ENCODE results near the gene VAV1.

The VAV1 gene

GRCh38 chr19:6731822-6732221 is 40.7 kb upstream of the VAV1 start:
- Histone ChIP-seq H3K27ac (no peak overlapping the region), H3K36me3 (no peaks in the 10 kb centered on the region), H3K4me3 (ENCODE audit: low read depth, low read length) (no peak overlapping the region), H3K9me3 (ENCODE audit: severe bottlenecking) (no peaks in the 10 kb centered on the region), H3K27me3 (ENCODE audit: insufficient read depth, low read depth, severe bottlenecking) (no peaks in the 10 kb centered on the region)
- no peak for DNase-seq
- TF ChIP-seq CTCF (IDR thresholded peaks at IDR 0.05; ENCODE audit: low read depth, low read length), result no peak

DNA sequence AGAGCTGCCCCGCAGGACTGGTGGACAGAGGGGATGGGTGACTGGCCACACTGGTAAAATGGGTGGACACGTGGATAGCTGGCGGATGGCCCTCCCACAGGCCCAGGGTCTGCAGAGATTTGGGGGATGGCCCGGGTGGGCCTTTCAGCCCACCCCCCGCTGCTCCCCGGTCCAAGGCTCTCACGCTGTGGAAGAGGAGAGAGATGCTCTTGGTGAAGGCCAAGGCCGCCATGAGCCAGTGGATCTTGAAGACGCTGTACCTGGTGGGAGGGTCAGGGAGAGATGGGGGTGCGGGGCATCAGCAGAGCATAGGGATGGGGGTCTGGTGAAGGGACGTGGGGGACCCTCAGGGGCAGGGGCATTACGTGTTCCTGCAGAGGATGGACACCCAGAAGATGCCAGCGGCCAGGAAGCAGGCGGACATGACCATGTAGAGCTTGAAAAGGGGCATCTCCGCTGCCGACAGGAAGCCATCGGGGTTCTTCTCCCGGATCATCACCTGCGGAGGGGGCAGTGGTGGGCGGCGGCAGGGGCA is 39.6 kb upstream of the VAV1 start:
- no peak for TF ChIP-seq CTCF (IDR thresholded peaks at IDR 0.05; ENCODE audit: low read depth, low read length)
- H3K27ac ChIP-seq, result no peak overlapping the region

GRCh38 chr19:6733338-6734095 is 39.0 kb upstream of the VAV1 start:
- TF ChIP-seq CTCF (IDR thresholded peaks at IDR 0.05; ENCODE audit: low read depth, low read length), result peak; percentile 59
- H3K27ac ChIP-seq, result no peak overlapping the region
- no peaks in the 10 kb centered on the region for H3K27me3 ChIP-seq (ENCODE audit: insufficient read depth, low read depth, severe bottlenecking)
- no peak for DNase-seq
- no peaks in the 10 kb centered on the region for H3K9me3 ChIP-seq (ENCODE audit: severe bottlenecking)
- no peaks in the 10 kb centered on the region for H3K36me3 ChIP-seq
- no peak overlapping the region for H3K4me3 ChIP-seq (ENCODE audit: low read depth, low read length)

More for the DNA sequence above, 39.6 kb upstream of the VAV1 start:
- Histone ChIP-seq H3K9me3 (ENCODE audit: severe bottlenecking) (no peaks in the 10 kb centered on the region), H3K27me3 (ENCODE audit: insufficient read depth, low read depth, severe bottlenecking) (no peaks in the 10 kb centered on the region), H3K36me3 (no peaks in the 10 kb centered on the region), H3K4me3 (ENCODE audit: low read depth, low read length) (no peak overlapping the region)
- DNase-seq, result no peak

DNA sequence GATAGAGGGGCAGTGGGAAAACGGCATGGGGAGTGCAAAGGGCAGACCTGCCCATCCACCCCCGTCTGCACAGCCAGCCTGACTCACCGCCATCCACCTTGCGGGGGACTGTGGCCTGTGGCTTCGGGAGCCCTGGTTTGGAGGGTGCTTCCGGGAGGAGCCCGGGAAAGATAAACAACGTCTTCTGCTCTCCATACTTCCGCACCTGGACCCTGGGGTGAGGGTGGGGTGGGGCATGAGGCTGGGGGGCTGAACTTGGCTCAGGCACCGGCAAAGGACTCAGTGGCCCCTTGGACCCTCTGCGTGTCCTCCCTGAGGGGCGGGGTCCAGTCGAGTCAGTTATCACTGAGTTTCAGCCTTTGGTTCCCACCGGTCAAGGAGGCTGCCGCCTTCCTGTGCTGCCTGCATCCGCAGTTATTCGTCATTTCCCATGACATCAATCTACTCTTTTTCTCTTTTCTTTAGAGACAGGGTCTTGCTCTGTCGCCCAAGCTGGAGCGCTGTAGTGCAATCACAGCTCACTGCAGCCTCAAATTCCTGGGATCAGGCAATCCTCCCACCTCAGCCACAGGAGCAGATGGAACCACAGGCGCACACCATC is 38.3 kb upstream of the VAV1 start:
- DNase-seq, result no peak
- H3K9me3 ChIP-seq (ENCODE audit: severe bottlenecking), result no peaks in the 10 kb centered on the region
- no peak for TF ChIP-seq CTCF (IDR thresholded peaks at IDR 0.05; ENCODE audit: low read depth, low read length)

DNA sequence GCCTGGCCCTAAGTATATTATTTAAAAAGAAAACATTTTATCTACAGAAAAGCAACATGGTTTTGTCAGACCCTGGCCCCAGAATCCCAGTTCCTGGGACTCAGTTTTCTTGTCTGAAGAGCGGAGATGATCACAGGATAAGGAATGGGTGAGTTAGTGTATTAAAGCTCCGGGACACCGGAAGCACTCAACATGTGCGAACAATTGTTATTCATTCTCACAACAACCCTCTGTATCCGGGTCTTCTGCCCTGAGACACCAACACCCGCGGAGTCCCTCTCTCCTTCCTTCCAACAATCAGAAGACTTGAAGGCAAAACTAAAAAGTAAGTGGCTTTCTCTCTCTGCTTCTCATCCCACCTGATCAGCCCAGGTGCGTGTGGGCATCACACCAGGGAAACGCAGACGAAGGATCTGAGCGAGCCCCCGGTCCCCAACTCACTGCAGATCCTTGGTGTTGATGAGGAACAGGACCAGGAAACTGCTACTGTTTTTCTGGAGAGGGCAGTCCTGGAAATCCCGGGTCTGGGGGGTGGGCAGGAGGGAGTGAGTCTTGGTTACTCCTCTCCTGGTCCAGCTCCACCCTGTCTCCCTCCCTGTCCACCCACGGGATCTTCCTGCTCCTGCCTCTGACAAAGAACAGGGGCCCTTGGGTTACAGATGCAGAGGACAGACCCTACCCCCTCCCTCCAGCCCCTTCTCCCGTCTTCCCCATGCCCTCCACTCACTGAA is 37.2 kb upstream of the VAV1 start:
- Histone ChIP-seq H3K36me3 (no peaks in the 10 kb centered on the region), H3K27me3 (ENCODE audit: insufficient read depth, low read depth, severe bottlenecking) (no peaks in the 10 kb centered on the region), H3K9me3 (ENCODE audit: severe bottlenecking) (no peaks in the 10 kb centered on the region), H3K27ac (no peak overlapping the region), H3K4me3 (ENCODE audit: low read depth, low read length) (no peak overlapping the region)
- no peak for DNase-seq
- no peak for TF ChIP-seq CTCF (IDR thresholded peaks at IDR 0.05; ENCODE audit: low read depth, low read length)

More for the DNA sequence above, 38.3 kb upstream of the VAV1 start:
- Histone ChIP-seq H3K4me3 (ENCODE audit: low read depth, low read length) (no peak overlapping the region), H3K27me3 (ENCODE audit: insufficient read depth, low read depth, severe bottlenecking) (no peaks in the 10 kb centered on the region), H3K36me3 (no peaks in the 10 kb centered on the region), H3K27ac (no peak overlapping the region)
